HTERT RPE-1 (cell line): ENCODE data around the gene M1AP.
"Not testable (repeated sequence)": the region's sequence is repeated elsewhere in the genome, so short reads cannot be mapped to it uniquely, and the experiment has no call there.

ENCODE experiments used
- in situ Hi-C: fragments of 300-500 bp; cut with MboI; formaldehyde crosslinking; loops from 4 replicates; pipeline ENCODE4 v1.14.3; 2020; ENCODE audit warnings: low sequenced_read_pairs

Gene M1AP

DNA sequence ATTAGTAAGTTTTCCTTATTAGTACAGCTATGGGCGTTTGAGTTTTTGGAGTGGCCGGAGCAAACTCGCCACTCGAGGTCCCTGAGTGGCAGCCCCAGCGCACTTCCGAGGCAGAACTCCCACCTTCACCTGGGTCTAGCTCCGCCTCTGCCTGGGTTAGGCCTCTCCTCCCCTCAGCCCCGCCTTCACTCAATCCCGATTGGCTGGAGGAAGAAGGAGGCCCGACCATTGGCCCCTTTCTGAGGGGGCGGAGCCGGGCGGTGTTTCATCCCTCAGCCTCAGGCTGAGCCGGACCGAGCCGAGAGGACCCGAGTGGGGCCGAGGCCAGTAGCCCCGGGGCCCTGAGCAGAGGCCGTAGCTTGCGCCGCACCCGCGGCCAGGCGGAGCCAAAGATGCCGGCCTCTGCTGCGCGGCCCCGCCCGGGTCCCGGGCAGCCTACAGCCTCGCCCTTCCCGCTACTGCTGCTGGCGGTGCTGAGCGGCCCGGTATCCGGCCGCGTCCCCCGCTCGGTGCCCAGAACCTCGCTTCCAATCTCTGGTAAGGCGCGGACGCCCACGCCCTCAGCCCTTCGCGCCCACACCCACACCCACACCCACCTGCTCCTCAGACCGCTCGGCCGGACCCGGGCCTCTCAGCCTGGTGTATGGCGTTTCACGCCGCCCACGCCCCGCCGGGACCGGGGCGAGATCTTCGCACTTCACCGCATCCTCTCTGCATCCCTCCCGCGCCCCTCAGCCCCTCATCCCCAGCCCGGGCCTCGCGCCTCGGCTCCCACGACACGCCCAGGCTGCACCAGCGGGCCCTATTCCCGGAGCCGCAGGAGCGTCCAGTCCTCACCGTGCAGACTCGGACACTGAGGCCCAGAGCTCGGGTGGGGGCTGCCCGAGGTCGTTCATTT is 6.1 kb upstream of the M1AP start, which contains the start of gene SEMA4F:
Gene SEMA4F (plus strand): TSS at position 263 of the 898 bp plus-strand sequence. CDS start 130 bp downstream, at position 393.
- in situ Hi-C loops, result no loop called here

DNA sequence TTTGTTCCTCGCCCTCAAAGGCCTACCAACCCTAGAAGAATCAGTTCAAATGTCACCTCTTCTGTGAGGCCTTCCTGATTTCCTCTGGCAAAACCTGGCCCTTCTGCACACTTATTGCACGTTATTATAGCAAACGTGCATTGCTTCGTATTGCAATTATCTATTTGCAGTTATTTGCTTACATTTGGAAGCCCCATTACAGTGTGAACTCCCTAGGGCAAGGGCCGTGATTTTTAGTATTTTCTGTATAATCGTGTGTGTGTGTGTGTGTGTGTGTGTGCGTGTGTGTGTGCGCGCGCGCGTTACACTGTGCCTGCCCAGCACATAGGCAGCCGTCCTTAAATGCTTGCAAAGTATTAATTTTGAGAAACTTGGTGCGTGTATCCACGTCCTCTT is 5.5 kb upstream of the M1AP start:
- in situ Hi-C loops, result no loop called here

DNA sequence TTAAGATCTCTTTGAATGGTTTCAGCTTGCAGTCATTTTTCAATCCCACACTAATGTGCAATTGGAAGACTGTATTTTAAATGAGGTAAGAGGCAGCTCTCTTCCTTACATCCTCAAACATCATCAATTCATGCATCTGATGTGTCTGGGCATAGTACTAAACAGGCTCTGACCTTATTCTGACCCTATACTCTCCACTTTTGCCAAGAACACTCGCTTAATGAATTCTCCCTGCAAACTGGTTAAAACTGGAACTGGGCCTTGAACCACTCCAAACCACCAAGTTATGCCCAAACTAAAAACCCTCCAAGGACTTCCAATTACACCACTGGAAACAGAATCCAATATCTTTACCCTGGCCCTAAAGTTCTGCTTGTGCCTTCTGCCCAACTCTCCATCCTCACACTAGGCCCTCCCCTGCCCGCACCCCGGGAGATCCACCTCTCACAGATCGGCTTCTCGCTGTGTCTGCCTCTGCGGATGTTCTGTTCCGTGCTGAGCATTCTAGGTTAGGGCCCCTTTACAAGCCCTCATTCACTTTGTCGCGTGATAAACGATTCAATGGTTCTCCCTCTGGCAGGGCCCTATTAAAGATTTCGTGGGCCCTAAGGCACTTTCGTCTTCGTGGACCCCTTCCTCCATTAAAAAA is 1.2 kb downstream of the M1AP start:
- in situ Hi-C loops, result no loop called here

GRCh38 chr2:74646201-74646600 is 1.9 kb downstream of the M1AP start:
- in situ Hi-C loops, result no loop called here

DNA sequence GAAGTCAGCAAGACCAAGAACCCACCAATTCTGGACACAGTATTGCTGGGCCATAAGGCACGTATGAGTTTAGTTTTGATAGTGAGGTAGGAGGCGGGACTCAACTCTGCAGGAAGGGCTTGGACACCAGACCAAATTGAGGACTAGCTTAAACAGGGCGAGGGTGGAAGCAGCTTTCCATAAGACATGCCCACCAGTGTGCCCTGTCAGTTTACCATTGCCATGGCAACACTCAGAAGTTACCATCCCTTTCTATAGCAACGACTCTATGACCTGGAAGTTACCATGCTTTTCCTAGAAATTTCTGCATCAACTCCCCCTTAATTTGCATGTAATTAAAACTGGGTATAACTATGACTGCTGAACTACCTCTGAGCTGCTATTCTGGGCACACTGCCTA is 2.8 kb downstream of the M1AP start:
- in situ Hi-C loops, result no loop called here

DNA sequence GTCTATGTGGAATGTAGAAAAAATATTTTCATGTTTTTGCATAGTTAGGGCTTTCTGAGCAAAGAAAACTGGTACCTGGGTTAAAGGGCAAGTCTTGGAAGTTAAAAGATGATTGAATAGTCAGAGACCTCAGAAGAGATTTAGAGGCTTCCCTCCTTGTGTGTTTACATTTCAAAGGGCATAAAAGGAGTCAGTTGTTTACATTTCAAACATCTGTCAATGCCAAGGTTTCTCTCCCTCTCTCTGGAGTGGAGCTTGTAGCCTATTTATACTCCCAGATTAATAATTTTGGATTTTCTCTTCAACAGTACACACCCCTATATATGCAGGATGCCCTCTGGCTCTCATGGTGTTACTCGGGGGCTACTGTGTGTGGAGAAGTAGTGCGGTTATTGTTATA is 8.6 kb downstream of the M1AP start:
- in situ Hi-C loops, result no loop called here

DNA sequence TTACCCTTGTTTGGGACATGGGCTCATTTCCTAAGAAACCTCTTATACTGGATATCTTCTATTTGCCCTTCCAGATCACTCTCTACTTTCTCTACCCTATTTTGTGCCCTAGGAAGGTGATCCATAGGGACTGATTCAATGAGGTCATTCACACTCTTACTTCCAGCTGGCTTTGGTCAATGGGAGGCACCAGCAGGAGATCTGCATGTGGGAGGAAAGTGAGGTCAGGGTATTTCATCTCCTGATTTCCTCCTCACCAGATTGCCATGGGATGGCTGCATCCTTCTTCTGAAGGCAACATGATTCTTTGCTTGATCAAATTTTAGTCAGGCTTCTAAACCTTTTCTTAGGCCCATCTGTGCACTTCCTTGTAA is 15.2 kb downstream of the M1AP start:
- in situ Hi-C loops, result no loop called here

GRCh38 chr2:74632209-74632938 is 15.8 kb downstream of the M1AP start:
- in situ Hi-C loops, result no loop called here

DNA sequence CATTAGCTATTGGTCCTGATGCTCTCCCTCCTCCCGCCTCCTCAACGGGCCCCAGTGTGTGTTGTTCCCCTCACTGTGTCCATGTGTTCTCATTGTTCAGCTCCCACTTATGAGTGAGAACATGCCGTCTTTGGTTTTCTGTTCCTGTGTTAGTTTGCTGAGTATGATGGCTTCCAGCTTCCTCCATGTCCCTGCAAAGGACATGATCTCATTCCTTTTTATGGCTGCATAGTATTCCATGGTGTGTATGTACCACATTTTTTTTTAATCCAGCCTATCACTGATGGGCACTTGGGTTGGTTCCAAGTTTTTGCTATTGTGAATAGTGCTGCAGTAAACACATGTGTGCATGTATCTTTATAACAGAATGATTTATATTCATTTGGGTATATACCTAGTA is 17.7 kb downstream of the M1AP start:
- in situ Hi-C loops, result not testable (repeated sequence)

DNA sequence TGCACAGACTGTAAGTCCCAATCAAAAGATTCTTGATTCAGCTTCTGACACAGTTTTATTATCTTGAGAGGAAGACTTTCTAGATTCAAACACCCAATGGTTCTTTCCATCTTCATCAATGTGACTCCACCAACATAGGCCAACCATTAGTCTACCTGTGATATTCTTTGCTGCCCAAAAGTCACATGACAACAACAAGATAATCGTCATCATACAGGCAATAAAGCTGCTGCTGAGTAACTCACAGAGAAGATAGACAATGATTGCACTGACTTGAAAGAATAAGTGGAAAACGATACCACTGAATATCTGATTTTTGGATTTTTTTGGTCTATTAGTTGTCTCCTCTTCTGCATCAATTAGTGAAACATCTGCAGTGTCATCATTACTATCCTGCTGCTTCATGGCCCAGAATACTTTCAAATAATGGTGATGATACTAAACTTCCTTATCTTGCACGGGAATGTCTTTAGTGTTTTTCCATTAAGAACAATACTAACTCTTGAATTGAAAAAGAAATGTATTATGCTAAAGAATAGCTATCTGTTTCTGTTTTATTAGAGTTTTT is 19.5 kb downstream of the M1AP start:
- in situ Hi-C loops, result no loop called here

GRCh38 chr2:74625658-74626425 is 22.3 kb downstream of the M1AP start:
- in situ Hi-C loops, result no loop called here

GRCh38 chr2:74620671-74621070 is 27.5 kb downstream of the M1AP start:
- in situ Hi-C loops, result no loop called here

- in situ Hi-C loops, result no loop called here
These were observed 28.4 kb downstream of the M1AP start for GRCh38 chr2:74619651-74620297.

- in situ Hi-C loops, result no loop called here
These were observed 29.6 kb downstream of the M1AP start for GRCh38 chr2:74618410-74619083.

GRCh38 chr2:74617122-74617521 is 31.0 kb downstream of the M1AP start:
- in situ Hi-C loops, result no loop called here

DNA sequence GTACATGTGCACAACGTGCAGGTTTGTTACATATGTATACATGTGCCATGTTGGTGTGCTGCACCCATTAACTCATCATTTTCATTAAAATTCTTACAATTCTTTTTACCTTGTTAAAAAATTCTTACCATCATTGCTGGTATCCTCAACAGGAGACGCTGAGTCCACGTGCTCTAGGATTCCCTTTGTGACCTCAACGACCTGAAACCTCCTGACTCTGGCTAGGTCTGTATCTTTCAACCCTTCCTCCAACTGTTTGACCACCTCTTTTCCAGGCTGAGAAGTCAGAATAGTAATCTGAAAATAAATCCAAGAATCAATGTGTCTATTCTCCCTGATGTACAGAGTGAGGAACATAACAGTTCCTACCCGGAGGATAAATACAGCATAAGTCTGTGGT is 41.2 kb downstream of the M1AP start:
- in situ Hi-C loops, result no loop called here

- in situ Hi-C loops, result no loop called here
These were observed 44.7 kb downstream of the M1AP start for GRCh38 chr2:74603282-74604000.

GRCh38 chr2:74602586-74603281 is 45.4 kb downstream of the M1AP start:
- in situ Hi-C loops, result no loop called here
